HG02588 (cell line): Measurements from ENCODE around the gene APOBEC2.

ENCODE experiments used
- ATAC-seq: cut with Tn5 transposase; IDR thresholded peaks from one replicate; pipeline ENCODE4 v1.9.1; 2021; ENCODE audit warnings: mild to moderate bottlenecking, moderate library complexity; ENCODE audit not compliant: unreplicated experiment

APOBEC2 gene

GRCh38 chr6:41037107-41037900 lies 15.7 kb upstream of the APOBEC2 start:
- no peak for ATAC-seq

DNA sequence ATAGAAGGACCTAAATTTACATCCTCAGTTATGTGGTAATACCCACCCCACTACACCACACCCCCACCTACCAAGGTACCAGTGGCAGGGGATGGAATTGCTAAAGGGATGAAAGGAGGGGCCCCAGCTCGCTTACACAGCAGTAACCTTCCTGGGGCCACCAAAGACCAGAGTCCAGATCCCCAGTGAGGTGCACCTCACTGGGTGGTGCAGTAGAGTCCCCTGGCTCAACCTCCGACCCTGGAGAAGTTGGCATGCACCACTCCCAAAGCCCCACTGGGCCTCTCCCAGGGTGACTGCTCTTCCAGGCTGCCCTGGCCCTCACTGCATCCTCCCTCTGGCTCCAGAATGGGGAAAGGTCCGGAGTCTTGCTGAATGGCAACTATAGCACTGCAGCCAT lies 14.8 kb upstream of the APOBEC2 start:
- no peak for ATAC-seq

GRCh38 chr6:41039060-41039998 lies 13.7 kb upstream of the APOBEC2 start, which contains the start of gene UNC5CL:
TSS of gene UNC5CL (minus strand) at chr6:41039221. CDS start at chr6:41035074, 4,147 bp downstream.
- no peak for ATAC-seq

GRCh38 chr6:41040101-41040939 lies 12.7 kb upstream of the APOBEC2 start:
- no peak for ATAC-seq

DNA sequence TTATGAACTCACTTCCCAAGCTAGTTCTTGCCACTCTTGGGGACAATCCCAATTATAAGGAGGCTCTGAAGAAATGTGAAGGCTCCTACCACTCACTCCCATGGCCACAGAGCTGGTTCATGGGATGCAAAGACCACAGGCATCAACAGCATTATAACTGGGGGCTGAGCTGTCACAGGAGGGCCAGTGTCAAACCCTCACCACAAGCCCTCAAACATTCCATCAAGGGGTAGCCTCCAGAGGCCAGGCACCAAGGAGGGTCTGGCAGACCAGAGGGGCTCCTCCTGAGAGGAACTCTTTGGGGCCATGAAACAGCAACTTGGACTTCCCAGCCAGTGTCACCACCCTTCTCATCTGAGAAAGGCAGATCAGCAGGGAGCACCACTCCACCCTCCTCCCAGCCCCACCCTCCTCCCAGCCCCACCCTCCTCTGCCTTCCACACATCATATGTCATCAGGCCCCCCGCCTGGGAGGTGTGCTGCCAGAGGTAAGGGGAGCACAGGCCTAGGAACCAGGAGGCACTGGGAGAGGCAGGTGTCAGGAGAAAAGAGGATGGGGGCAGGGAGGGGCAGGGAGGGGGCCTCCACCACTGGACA lies 12.0 kb upstream of the APOBEC2 start:
- no peak for ATAC-seq

- ATAC-seq, result no peak
Measured at GRCh38 chr6:41042226-41043055, 10.6 kb upstream of the APOBEC2 start, which contains the start of gene TSPO2. TSS of gene TSPO2 (plus strand) at chr6:41042467. CDS start at chr6:41042986, 519 bp downstream.

DNA sequence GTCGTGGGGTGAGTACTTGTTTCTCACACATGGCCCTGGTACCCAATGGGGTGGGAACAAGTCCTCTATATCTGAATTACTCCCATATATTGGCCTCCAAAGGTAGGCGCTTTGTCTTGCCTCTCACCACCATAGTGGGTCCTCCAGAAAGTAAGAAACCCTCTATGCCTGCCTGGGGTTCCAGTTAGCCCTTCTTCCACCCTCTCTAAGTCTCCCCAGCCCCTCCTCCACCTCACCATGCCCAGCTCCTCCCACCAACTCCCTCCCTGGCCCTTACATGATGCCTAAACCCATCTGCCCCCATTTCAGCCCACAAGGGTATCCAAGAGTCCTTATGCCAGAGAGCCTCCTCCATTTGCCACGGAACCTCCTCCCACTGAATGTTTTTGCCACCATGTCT lies 9.9 kb upstream of the APOBEC2 start:
- no peak for ATAC-seq

- no peak for ATAC-seq
Measured at GRCh38 chr6:41045664-41046063, 7.3 kb upstream of the APOBEC2 start.

- no peak for ATAC-seq
Measured at GRCh38 chr6:41046084-41046483, 6.9 kb upstream of the APOBEC2 start.

DNA sequence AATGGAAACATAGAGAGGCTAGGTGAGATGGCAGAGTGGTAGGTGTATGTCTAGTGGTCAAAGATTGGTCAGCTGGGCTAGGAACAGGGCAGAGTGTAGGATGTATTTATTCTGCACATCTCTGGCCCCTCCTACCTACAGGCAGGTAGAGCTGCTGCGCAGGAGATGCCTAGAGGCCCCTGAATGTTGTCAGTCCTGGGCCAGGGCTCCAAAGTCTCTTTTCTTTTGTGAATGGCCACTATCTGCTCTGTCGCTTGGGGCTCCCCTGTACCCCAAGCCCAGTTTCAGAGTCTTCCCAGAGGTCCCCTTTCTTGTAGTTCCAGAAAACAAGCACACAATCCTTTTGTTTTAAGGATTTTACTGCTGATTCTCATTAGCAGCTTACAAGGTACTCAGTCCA lies 5.7 kb upstream of the APOBEC2 start:
- ATAC-seq, result no peak

DNA sequence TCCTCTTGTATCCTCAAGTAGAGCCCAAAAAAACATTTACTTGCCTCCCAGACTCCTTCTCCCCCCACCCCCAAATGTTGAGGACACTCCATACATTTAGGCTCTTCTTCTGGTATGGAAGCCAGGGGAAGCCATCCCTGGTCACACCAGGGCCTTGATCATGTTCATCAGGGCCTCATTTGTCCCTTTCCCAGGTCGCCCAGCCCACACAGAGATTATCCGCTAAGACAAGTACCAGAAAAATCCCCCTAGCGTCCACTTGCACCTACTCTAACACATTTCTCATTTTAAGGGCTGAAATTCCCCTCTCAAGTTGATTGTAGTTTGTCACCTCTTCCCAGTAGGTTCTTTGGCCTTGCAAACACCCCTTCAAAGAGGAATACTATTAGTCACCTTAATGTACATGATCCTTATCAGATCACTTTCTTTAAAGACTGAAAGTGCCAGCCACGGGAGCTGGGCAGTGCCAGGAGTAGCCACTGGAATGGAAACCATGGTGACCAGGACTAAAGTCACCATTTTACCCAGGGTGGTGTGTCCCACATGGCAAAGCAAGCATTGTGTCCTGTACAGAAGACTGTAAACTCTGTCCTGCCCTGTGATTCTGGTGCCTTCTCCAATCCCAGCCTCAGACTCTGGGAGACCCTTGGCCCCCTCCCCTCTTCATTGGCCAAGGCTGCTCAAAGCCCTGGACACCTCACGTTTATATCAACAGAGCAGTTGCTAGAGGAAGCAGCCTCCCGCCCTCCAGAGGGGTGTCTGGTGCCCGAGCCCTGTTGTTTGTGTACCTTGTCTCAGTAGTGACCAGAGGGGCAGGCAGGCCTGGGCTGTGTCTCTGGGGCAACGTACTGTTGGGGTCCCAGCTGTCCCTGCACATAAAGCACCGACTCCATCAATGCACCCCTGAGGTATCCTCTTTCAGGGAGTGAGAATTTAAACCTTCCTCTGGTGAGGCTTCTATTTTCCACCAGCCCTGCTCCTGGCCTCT lies 5.0 kb upstream of the APOBEC2 start:
- no peak for ATAC-seq

- ATAC-seq, result no peak
Measured at GRCh38 chr6:41049521-41049920, 3.5 kb upstream of the APOBEC2 start.

DNA sequence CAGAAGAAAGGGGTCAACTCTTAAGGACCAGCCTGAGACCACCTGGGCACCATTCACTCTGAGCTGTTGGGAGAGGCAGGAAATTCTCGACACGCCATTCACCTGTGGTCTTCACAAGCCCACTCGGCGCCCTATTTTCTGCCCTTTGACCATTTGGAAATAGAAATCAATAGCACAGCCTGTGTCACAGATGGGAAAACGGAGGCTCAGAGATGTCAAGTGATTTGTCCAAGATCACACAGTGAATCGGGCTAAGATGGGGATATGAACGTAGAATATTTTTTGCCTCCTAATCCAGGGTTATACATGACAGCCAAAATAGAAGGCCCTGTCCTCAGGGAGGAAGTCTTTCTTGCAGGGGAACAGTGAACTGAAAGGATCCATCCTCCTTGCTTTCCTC lies 3.0 kb upstream of the APOBEC2 start:
- no peak for ATAC-seq

DNA sequence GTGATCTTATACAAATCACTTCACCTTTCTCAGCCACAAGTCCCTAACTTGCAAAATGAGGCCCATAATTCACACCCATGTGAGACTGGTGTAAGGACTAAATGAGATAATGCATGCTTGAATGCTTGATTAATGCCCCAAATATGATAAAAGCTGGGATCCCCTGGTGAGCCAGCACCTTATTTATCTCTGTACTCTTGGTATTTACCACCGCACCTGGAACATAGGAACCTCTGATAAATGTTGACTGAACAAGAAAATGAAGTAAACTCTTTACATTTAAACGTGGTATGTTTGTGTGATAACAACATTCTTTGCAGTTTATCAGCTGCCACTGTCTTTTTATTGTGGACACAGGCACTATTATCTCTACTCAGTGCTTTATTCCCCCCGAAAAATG lies 2.5 kb upstream of the APOBEC2 start:
- ATAC-seq, result no peak

DNA sequence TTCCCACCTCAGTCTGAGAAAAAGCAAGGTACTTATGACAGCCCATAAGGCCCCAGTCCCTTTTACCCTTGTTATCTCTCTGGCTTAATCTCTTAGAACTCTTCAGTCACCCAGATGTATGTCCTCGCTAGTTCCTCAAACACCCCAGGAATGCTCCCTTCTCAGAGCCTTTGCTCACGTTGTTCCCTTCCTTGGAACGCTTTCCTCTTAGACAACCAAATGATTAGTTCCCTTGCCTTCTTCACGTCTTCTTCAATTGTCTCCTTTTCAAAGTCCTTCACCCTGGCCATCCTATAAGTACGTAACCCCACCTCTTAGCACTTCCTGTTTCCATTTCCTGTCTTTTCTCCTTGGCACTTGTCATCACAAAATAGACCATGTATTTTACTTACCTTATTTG lies 1.1 kb upstream of the APOBEC2 start:
- ATAC-seq, result no peak

- ATAC-seq, result no peak
Measured at GRCh38 chr6:41054511-41054910, 1.5 kb downstream of the APOBEC2 start.

- no peak for ATAC-seq
Measured at GRCh38 chr6:41055149-41055548, 2.1 kb downstream of the APOBEC2 start.

DNA sequence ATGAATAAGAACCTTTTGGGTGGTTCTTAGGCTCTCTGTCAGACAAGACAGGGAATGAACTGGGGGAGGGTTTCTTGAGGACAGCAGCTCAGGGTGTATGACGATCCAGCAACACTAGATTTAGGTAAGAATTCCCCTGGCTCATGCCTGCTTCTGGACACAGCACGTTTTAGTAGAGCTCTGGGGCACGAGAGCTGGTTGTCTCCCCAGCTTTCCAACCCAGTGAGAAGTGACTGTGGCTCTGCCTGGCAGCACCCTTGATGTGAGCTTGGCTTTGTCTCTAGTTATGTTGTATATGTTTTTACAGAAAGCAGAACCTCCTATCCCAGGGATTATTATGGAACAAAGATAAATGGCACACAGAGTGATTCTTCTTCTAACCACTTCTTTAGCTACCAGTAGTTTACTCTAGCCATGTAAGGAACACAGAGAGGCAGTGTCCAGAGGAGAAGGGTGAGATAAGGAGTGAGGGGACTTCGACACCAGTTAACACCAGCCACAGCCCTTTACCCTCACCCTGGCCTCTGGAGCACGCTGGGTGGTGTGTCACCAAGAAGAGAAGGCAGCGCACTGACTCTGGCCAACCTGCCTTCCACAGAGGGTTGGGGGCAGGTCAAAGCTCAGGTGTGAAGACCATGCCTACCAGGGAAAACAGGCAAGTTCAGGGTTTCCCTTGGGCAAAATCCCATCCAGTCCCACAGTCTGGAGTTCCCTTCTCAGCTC lies 3.9 kb downstream of the APOBEC2 start:
- ATAC-seq, result no peak
